Fibroblast of skin of right biceps (primary cell): ENCODE data around the gene GLT8D2.

Experiments used
- DNase-seq: peaks from one replicate; pipeline ENCODE4 v3.0.0-alpha.2; 2013

Gene GLT8D2, protein sequence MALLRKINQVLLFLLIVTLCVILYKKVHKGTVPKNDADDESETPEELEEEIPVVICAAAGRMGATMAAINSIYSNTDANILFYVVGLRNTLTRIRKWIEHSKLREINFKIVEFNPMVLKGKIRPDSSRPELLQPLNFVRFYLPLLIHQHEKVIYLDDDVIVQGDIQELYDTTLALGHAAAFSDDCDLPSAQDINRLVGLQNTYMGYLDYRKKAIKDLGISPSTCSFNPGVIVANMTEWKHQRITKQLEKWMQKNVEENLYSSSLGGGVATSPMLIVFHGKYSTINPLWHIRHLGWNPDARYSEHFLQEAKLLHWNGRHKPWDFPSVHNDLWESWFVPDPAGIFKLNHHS

DNA sequence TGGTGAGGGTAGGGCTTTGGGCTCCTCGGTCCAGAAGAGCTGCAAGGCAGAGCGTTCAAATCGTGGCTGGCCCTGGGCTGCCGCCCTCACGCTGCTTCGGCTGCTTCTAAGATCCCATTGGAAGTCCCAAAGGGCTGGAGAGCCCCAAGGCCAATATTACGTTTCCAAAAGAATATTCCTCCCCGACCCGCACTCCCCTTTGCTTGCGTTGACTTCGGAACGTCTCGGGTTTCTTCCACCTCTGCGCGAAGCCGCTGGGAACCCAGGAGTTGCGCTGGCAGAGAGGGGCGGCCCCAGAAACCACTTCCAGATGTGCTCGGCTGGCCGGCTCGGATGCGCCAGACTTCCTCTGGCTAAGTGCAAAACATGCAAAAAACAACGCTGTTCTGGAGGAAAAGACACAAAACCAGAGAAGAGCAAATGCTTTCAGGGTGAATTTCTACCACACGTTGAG lies at the start of gene GLT8D2:
Gene GLT8D2 (minus strand): TSS at position 285 of the 454 bp plus-strand sequence. CDS start 30,539 bp downstream, outside the sequence.
- peak; percentile 83 for DNase-seq

DNA sequence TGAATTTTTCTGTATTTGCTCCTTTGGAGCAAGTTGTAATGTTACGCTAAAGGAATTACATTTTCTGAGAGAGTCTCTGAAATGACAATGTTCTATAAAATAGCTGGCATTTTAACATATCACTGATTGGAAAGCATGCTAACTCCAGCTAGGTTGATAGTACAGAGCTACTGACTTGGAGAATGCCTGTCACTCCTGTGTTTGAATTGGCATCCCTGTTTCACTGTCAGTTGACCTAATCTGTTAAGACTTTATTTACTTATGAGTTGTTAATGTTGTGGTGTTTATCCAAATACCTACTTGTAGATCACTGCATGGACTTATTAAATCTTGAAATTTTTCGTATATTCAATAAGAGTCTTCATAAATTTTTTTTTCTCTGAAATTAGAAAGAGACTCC lies 48.0 kb upstream of the GLT8D2 start:
- no peak for DNase-seq

DNA sequence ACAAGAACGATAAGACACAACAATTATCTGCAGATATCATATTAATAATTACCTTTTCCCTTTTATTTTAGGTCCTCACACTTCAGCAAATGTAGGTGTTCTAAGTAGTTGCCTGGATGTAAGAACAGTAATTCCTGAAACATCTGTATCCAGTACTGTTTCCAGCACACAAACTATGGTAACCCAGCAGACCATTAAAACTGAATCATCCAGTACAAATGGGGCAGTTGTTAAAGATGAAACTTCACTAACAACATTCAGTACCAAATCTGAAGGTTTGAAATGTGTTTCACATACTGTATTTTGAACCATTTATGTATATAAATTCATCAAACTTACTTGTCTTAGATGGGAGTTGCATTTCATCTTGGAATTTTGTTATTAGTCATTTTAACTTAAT lies 45.3 kb upstream of the GLT8D2 start:
- DNase-seq: no peak

DNA sequence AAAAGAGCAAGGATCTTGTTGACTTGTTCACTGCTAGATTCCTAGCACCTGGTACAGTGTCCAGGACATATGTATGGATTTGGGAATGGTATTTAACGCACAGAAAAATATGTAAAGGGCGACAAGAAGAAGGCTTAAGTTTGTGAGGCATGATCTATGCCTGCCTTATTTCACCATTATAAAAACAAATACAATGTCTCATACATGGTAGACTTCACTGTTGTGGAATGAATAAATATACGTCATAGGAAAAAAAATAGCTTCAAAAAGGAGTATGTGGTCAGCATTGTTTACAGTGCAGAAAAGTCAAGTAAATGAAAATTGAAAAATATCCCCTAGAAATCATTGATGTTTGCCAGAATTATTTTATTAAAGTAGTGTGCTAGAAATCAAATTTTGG lies 44.3 kb upstream of the GLT8D2 start:
- DNase-seq: no peak

- no peak for DNase-seq
Observed at GRCh38 chr12:104091136-104091535, 41.1 kb upstream of the GLT8D2 start.

DNA sequence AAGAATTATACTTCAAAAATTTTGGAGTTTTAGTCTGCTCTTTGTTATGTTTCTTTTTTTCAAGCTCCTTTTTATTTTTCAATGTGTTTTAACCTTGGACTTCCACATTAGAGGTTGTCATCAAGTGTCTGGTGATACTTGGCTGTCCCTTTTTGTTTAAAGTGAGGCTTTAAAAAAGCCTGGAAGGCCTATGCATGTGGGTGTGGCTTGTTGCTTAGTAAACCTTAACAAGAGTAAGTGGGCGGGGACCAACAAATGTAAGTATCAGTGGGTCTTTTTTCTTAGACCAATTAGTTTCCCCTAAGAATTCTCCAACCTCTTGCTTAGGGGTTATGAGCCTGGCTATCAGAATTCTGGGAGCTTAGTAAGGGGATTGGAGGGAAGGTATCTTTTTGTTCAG lies 40.7 kb upstream of the GLT8D2 start:
- no peak for DNase-seq

GRCh38 chr12:104083769-104084475 lies 33.9 kb upstream of the GLT8D2 start:
- DNase-seq: no peak

- no peak for DNase-seq
Observed at GRCh38 chr12:104080764-104081163, 30.8 kb upstream of the GLT8D2 start.

DNA sequence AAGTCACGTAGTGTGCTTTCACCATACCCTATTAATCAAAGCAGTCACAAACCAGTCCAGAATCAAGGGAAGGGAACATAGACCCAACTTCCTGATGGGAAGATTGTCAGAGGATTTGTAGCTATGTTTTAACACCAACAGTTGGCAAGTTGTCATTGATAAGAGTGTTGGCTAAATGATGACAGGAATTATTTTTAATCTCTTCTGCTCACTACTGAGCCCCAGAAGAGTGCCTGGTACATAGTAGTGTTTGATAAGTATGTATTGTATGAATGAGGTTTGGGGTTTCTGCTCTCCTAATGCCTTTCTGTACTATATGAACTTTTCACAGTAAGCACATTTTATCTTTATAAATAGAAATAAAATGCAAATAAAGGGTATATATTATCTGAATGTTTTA lies 29.0 kb upstream of the GLT8D2 start:
- no peak for DNase-seq

DNA sequence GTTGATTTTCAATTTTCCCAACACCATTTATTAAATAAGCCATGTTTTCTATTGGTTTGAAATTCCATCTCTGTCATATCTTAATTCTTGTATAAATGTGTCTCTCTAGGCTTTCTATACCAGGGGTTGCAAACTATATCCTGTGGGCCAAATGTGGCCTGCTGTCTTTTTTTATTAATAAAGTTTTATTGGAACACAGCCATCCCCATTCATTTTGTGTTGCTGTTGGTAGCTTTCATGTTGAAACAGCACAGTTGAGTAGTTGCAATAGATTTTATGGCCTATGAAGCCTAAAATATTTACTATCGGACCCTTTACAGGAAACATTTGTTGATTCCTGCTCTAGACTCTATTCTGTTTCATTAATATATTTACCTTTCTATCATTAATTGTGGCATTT lies 23.7 kb upstream of the GLT8D2 start:
- no peak for DNase-seq

DNA sequence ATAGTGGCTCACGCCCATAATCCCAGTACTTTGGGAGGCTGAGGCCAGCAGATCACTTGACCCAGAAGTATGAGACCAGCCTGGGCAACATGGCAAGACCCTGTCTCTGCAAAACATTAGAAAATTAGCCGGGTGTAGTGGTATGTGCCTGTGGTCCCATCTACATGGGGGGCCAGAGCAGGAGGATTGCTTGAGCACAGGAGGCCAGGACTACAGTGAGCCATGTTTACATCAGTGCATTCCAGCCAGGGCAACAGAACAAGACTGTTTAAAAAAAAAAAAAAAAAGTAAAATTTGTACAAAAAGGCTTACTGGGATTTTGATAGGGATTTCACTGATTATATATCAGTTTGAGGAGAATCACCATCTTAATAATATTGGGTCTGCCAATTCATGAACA lies 22.1 kb upstream of the GLT8D2 start:
- no peak for DNase-seq

- DNase-seq: no peak
Observed at GRCh38 chr12:104064842-104065427, 14.9 kb upstream of the GLT8D2 start.

GRCh38 chr12:104064031-104064841 lies 14.2 kb upstream of the GLT8D2 start, which contains the start of gene HCFC2:
Gene HCFC2 (plus strand): TSS chr12:104064531. CDS start chr12:104064561, 30 bp downstream.
- peak; percentile 90 for DNase-seq

GRCh38 chr12:104063712-104064030 lies 13.7 kb upstream of the GLT8D2 start:
- DNase-seq: no peak

DNA sequence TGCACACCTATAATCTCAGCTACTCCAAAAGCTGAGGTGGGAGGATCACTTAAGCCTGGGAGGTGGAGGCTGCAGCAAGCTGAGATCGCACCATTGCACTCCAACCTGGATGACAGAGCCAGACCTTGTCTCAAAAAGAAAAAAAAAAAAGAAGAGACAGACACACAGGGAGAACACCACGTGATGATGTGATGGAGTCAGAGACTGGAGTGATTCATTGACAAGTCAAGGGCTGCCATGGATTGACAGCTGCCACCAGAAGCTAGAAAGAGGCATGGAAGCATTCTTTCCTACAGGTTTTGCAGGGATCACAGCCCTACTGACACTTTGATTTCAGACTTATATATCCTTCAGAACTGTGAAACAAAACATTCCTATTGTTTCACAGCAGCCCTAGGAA lies 10.8 kb upstream of the GLT8D2 start:
- no peak for DNase-seq

- no peak for DNase-seq
Observed at GRCh38 chr12:104059963-104060362, 10.0 kb upstream of the GLT8D2 start.

DNA sequence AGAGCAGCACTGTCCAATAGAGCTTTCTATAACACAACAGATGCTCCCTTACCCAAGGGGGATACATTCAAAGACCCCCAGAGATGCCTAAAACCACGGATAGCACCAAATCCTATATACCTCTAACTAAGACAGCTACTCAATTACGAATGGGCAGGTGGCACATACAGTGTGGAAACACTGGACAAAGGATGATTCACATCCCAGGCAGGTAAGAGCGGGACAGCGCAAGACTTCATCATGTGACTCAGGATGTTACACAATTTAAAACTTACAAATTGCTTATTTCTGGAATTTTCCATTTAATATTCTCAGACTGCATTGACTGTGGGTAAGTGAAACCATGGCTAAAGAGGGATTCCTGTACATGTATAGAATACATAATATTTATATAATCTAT lies 8.8 kb upstream of the GLT8D2 start:
- no peak for DNase-seq

- DNase-seq: peak; percentile 20
Observed at GRCh38 chr12:104057771-104058197, 7.8 kb upstream of the GLT8D2 start.

DNA sequence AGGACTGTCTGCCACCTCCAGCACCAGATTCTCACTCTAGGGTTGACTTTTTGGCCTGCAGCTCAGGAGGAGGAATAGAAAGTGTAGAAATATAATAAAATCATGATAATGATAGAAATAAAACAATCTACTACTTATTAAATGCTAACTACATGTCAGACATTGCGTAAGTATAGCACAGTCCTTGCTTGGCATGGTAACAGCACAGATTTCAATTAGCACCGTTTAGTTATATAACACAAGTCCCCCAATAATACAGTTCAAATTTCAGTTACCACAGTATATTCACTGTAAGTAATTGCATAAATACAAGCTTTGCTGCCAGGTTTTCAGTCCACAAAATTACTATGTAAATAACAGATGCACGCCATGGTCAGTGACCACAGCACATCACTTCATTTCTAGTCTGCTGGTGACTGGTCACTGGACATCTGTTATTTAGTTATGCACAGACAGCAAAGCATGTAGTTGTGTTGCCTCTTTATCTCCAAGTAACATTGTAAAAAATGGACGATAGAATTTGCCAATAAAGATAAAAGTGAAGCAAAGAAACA lies 6.5 kb upstream of the GLT8D2 start:
- no peak for DNase-seq

- DNase-seq: no peak
Observed at GRCh38 chr12:104055686-104056388, 5.8 kb upstream of the GLT8D2 start.

DNA sequence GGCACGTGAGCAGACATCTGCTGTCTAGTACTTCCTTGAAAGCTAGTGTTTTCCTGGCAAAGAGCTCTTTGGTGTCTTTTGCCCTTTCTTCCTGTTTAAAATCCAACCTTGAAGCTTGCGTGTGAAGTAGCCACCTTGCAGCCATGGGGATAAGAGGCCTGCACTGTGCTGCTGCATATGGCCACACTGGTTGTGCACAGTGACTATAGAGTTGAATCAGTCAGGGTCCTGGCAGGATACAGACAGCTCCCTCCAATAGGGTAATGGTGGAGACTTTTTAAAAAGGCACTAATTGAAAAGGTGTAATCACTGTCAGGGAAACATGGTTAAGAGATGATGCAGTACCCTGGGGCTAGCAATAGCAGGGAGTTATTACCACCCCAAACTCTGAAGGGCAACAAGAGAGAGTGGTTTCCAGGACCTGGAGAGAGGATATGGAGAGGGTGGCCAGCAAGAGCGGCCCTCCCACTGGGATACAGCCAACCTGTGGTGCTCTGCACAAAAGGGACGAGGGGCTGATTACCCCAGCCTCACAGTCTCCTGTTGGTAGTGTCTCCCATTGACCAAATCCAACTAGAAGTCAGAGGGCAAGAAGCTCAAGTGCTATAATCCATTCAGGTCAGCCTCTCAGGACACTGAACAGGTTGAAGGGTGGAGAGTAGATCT lies 4.8 kb upstream of the GLT8D2 start:
- no peak for DNase-seq

DNA sequence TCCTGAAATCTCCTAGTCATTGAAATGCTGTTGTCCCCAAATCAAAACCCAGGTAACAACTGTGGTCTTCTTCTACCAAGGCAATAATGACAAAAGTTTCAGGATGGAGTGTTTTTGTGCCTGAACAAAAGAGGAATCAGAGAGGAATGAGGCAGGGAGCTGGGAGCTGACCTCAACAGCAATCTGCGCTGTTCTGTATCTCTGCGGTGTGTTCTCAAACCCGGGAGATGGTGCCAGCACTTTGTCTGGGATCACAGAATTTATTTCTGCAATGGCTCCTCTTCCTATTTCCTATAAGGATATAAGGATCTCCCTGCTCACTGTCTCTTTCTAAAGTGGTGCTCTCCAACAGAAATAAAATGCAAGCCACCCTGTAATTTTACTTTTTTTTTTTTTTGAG lies 449 bp upstream of the GLT8D2 start:
- DNase-seq: peak; percentile 21
